HG03575 (cell line): ENCODE measurements around the gene TLDC2.

ENCODE experiments used
- ATAC-seq: cut with Tn5 transposase; IDR thresholded peaks from one replicate; pipeline ENCODE4 v1.9.1; 2021; ENCODE audit not compliant: unreplicated experiment, insufficient number of reproducible peaks, low FRiP score; ENCODE audit errors: extremely low read depth

The TLDC2 gene

DNA sequence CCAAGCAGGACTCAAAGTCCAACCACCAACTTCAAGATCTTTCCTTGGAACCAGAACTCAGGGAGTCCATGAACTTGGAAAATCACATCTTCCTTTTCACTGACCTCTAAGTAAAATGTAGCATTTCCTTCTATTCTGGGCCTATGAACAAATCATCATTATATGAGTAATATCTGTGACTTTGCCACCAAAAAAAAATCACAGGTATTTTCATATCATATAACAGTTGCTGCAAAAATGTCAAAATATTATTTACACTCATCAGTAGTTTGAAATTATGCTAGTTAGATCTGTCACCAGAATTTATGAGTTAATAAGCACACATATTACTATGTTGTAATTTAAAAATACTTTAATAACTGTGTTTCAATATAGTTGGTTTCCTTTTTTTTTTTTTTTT is 27.3 kb upstream of the TLDC2 start:
- ATAC-seq: no peak

DNA sequence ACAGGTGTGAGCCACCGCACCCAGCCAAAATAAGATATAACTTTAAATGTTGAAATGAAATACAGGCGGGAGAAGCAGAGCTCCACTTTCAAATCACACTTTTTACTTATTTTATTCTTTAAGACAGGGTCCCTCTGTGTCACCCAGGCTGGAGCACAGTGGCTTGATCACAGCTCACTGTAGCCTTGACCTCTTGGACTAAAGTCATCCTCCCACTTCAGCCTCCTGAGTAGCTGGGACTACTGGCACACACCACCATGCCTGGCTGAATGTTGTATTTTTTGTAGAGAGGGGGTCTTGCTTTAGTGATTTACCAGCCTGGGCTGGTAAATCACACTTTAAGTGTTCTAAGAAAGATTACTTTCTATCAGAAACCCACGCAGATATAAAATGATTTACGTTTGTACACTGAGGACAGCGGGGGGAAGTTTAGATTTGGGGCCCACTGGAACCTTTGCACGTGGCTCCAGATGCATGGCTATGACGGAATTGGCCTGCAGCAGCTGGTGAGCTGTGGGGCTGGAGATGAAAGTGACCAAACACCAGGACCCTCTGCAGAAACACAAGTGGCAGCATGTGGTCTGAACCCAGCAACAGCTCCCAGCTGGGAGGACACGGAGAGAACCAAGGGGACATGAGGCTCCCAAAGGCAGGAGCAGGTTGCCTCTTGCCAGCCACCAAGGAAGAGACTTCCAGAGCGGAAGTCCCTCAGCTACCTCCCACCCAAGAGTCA is 26.4 kb upstream of the TLDC2 start:
- ATAC-seq: no peak

DNA sequence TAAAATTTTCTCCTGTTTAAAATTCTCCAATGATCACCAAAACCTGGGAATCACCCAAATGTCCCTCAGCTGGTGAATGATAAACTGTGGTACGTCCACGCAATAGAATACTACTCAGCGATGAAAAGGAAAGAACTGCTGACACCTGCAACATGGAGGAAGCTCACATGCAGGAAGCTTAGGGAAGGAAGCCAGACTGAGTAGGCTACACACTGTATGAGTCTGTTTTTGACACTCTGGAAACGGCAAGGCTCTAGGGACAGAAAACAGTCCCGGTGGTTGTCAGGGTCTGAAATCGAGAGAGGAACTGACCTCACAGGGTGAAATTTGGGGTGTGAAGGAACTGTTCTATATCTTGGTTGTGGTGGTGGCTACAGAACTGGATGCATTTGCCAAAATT is 25.2 kb upstream of the TLDC2 start:
- ATAC-seq: no peak

DNA sequence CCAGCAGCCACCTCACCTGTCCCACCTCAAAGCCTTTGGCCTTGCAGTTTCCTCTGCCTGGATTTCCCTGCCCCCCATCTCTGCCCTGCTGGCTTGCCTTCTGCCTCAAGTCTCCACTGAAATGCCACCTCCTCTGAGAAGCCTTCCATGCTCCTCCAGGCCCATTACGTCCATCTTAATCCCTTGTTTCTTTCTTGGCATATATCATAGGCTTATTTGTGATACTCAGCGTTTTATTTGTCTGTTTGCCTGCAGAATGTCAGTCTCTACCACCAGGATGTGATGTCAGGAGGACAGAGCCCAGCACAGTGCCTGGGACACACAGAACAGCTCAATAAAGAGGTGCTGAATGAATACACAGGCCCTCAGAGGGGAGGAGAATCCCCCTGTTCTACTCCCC is 24.4 kb upstream of the TLDC2 start:
- no peak for ATAC-seq

DNA sequence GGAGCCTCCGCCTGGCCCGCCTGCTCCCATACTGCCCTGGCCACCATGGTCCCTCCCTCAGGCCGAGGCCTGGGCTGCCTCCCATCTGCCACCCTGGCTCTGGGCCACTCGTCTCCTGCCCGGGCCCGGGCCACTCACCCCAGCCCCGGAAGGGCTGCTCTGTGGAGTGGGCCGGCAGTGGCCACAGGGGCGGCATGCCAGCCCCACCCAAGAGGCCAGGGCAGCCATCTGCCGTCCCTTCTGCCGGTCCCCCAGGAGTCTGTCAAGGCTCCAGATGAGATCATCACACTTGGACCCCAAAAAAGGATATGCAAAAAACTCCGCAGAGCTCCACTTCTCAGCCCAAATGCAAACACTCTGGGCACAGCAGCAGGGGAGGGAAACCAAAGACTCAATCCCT is 23.8 kb upstream of the TLDC2 start:
- ATAC-seq: no peak

DNA sequence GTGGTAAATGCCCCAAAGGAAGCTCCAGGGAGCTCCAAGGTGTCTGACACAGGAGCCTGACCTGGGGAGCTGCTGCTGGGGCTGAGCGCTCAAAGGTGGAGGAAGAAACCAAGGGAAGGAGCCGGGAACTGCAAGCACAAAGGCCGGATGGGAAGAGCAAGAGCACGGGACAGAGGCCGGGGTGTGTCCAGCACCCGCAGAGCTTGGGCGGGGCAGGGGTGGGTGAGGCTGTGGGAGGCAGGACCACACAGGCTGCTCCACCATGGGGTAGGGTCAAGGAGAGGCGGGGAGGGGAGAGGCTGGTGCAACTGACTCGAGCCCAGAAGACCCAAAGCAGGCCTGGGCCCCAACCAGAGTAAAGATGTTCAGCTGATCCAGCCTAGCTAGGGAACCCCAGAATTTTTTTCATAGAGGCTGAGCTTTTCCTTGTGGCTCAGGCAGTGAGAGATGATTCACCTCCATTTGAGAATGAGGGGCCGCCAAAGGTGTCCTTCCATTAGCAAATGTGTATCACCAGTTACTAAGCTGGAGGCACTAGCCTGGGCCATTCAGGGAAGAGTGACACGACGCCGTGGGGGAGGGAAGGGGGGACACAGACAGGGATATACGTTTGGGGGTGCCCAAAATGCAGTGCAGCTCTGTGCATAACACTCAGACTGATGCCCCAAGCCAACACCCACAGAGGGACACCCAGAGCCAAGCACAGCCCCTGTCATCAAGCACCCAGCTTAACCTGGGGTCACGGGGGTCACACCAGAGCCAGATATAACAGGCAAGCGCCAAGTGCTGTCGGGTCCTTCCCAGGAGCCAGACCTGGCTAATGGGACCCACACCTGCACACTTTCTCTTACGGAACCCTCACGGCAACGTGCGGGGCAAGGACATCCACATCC is 21.3 kb upstream of the TLDC2 start:
- no peak for ATAC-seq

DNA sequence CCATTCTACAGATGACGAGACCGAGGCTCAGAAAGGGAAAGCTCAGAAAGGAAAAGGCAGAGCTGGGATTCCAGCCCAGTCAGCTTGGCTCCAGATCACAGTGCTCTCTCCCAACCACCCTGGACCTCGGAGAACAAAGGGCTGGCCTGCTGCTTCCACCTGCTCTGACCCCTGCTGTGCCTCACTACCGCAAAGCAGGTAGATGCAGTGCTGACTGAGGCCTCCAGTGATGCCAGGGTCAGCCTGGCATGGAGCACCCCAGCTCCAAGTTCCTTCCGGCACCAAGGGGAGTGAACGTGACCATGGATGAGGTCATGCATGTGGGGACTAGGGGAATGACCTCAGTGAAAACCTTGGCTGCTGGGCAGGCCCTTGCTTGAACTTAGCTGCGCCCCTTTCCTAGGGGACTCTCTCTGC is 20.7 kb upstream of the TLDC2 start:
- ATAC-seq: no peak

DNA sequence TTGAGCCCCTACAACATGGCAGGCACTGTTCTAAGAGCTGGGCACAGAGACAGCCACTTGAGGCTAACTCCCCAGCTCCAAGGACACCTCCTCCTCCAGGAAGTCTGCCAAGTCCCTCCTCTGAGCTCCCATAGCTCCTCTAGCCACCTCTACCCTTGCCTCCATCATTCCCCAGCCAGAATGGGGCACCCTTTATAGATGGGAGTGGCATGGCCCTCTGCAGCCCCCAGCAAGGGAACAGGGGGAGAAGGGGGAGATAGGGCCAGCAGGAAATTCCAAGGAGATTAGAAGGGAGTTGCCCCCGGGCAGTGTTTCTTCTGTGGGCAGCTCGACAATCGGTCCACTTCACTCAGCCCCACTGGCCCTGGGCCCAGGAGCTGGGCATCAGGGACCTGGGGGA is 19.7 kb upstream of the TLDC2 start:
- ATAC-seq: no peak

DNA sequence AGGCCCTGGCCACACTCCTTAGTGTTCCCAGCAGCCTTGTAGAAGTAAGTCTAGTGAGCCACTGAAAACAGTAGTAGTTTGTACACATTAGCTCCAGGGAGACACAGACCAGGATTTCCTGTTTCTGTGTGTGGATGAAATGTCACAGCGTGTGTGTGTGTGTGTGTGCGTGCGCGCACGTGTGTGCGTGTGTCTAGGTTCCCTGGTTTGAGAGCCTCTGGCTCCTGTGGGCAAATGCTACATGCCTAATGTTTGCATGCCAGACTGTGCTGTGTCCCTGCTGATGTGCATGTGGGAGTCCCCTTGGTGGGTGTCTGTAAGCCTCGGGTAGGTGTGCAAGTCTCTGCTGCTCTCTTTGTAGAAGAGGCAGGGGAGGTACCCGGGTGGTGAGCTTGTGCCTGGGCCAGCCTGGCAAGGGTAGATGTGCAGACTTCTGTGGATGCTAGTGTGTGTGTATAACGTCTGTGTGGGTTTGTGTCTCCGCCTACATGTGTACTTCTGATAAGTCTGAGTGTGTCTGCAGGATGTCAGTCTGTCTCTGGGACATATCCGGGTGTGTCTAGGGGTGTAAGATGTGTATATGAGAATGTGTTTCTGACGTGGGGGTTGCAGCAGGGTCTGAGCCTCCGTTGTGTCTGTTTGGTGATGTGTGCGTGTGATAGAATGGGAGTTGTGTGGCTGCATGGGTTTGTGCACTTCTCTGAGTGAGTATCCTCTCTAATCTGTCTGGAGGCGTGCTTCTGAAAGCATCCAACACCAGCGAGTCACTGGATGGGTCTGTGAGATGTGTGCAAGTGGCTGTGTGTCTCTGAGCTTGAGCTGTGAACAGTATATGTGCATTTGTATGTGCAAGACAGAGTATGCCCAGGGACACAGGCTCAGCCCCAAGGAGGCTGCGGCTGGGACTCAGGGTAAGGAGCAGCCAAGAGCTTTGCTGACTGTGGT is 19.0 kb upstream of the TLDC2 start:
- no peak for ATAC-seq

DNA sequence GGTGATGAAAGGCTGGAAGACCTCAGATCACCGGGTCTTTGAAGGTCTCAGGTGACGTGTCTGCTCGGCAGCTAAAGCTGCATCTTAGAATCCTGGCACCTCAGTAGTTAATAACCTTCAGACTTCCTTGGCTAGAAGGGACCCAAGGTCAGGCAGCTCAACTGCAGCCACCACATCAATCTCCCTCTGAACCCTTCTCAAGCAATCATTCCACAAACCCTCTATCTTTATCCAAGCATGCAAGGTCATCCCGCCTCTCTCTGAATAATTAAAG is 16.7 kb upstream of the TLDC2 start:
- ATAC-seq: no peak

DNA sequence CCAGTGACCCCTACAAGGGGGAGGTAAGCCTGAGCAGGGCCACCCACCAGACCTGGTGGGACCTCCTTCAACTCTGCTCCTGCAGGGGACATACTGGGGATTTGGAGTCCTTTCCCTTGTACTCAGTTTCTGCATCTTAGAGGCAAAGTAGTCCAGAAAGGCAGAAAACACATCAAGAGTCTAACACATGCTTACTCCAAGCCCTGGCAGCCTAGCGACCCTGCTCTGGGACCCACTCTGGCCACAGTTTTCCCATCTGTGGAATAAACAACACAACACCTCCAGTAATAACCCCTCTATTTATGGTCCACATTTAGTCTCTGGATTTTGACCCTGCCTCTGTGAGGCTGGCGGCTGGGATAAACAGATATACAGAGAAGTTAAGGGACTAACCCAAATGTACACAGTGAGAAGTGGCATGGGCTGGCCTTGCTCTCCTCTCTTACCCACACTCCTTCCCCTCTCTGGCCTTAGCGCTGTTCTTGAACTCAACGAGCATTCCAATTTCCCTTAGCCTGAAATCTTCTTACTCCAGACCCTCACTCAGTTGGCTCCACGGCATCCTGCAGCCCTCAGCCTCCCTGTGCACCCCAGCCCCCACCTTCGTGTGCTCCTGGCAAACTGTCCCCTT is 16.1 kb upstream of the TLDC2 start:
- no peak for ATAC-seq

DNA sequence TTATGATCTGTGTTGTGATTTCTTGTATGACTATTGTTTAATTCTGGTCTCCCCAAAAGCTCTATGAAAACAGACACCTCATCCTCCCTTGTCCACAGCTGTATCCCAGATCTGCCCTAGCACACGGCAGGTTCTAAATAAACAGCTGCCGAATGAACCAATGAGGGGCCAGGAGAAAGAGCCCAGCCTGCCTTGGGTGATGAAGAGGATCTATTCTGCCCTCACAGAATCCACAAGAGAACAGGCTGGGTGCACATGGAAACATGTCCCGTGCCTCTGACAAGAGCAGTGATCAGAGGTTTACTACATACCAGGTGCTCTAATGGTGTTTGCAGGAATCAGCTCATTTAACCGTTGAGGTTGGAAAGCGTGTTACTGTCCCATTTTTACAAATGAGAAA is 15.6 kb upstream of the TLDC2 start:
- no peak for ATAC-seq

DNA sequence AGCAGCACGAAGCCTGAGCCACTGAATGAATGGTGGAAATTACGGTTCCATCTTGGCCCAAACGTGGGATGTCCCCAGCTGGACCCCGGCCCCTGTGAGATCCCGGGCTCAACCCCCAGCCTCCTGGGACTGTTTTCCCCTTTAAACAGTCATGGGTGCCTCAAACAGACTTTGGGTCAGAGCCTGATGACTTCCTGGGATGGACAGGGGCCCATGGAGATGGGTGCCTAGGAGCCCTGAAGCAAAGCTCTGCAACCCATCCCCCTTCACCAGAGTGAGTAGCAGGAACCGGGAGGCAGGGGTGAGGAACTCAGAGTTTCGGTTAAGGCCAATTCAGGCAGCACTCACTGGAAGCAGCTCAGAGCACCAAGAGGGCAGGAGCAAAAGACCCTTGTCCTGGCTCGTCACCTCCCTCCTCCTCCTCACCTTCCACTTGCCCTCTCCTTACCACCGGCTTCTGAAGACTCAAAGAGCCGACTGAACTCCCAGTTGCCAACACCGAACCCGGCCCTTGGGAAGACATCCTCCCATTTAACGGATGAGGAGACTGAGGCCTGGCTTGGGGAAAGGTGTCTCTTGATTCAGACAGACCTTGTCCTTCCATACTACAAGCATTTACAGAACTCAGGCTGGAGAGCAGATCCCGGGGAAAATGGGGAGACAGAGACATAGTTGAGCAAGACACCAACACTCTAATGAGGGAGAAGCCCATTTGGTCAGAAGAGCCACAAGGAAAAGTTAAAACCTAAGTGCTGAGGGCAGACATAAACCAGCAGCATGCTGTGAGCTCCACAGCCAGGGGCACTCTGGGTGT is 14.9 kb upstream of the TLDC2 start:
- no peak for ATAC-seq

DNA sequence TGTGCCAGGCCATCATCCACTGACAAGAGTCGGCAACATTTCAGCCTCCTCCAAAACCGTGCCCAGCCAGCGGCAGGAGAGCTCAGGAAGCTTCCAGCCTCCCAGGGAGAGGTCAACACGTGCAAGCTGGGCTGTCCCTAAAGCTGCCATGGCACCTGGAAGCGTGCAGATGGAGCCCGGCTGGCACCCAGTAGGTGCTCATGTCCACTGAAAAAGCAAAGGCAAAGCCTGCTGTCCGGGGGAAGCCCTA is 14.4 kb upstream of the TLDC2 start:
- no peak for ATAC-seq

DNA sequence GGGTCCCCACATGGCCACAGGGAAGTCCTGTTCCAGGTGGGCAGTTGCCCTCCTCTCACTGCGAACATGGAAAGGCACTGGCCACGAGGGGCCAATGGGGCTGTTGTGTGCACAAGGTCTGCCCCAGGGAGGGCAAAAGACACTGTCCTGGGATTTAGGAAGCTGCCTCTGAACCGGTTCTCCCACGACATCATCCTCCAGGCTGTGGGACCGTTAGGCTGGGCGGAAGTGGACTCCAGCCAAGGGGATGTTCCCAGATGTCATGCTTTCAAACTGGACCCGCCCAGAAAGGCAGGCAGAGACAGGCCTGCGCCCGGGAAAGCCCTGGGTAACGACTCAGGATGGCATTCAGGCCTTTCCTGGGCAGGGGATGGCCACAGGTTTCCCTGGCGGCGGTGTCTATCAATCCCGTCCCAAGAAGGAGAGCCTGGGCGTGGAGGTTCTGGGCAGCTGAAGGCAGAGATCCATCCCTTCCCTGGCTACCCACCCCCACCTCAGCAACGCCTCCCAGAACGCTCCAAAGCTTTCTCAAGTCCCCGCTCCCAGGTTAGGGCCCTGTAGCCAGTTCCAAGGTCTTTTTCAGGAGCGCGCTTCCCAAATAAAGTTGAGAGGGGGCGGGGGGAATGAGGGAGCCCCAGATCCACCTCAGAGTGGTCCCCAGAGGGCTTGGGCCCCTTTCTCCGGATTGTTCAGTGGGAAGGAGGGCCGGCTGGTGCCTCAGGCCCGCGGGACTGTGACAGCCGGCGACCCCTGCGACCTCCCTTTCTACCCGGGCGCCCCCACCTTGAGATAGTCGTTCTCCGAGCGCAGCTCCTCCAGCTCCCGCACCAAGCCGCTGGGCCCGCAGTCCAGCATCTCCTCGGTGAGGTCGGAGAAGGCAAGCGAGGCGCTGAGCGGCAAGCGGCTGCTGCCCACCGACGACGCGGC is 13.8 kb upstream of the TLDC2 start:
- ATAC-seq: no peak

DNA sequence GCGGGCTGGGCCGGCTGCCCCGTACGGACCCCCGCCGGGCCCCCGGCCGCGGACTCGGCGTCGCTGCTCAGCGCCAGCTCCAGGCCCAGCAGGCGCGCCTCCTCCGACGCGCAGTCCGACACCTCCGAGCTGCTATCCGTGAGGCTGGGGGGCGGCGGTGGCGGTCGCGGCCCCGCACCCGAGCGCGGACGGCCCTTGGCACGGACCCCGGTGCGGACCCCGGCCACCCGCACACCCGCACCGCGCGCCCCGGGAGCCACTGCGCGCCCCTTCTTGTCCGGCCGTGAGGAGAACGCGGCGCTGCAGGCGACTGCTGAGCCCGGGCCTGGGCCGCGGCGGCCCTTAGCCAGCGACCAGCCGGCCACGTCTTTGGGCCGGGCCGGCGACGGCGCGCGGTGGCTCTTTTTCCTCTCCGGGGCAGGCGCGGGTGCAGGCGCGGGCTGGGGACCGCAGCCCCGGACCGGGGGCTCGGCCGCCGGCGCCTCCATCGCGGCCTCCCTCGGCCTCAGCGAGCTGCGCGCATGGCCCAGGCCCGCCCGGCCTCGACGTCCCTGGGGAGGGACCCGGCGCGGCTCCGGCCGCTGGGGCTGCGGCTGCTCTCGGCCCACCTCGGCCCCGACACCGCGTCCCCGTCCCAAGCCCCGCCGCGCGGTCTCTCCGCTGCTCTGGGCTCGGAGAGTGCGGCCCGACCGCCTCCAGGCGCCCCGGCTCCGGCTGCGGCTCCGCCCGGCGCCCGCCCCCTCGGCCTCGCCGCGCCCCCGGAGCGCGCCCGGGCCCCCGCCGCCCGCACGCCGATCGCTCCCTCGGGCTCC is 12.9 kb upstream of the TLDC2 start:
- no peak for ATAC-seq
